H1 (cell line): Measurements from ENCODE around the gene ARHGAP15. TPM values are rescaled to one million over a fixed set of nuclear protein-coding genes. Genes with fewer than 3 reads are reported as not detected.

Experiments used
- CTCF ChIA-PET: fragments of 300-600 bp; sonication (Branson Sonifier 250); formaldehyde crosslinking; loops from one replicate; lab custom pipeline; 2021; ENCODE audit not compliant: partially characterized antibody; lab: Charles Lee
- POLR2A ChIA-PET: fragments of 300-600 bp; sonication (Branson Sonifier 250); formaldehyde crosslinking; loops from one replicate; lab custom pipeline; 2021; ENCODE audit warnings: inconsistent platforms; ENCODE audit not compliant: partially characterized antibody; lab: Charles Lee
- DNase-seq, 2 experiments: peaks; one replicate each; pipeline versions ENCODE4 v3.0.0 to v3.0.0-alpha.2; 2010 to 2022; ENCODE audit warnings: low spot score in 2 of 2, low read depth in 1 of 2, mixed read lengths in 1 of 2
- FAIRE-seq: peaks from 2 replicates; lab custom pipeline; 2011; peaks lifted over from hg19 to GRCh38; lab: Jason Lieb, UNC
- H2AFZ ChIP-seq: 2 replicates; pipeline ENCODE4 v1.8.1; 2012; ENCODE audit warnings: low read length, inconsistent platforms
- H2AK5ac ChIP-seq: 2 replicates; pipeline ENCODE4 v1.6.1; 2013; ENCODE audit warnings: low read depth, low read length
- H2BK120ac ChIP-seq: replicated peaks from 2 replicates; pipeline ENCODE3; 2013; ENCODE audit warnings: low read depth, low read length, inconsistent platforms
- H2BK12ac ChIP-seq: 2 replicates; pipeline ENCODE4 v1.6.1; 2013; ENCODE audit warnings: low read depth, low read length
- H2BK15ac ChIP-seq: 2 replicates; pipeline ENCODE4 v1.6.1; 2013; ENCODE audit warnings: low read length
- H2BK20ac ChIP-seq: 2 replicates; pipeline ENCODE4 v1.6.1; 2013; ENCODE audit warnings: low read length
- H2BK5ac ChIP-seq: 2 replicates; pipeline ENCODE4 v1.6.1; 2013; ENCODE audit warnings: low read depth, low read length
- H3K14ac ChIP-seq: 2 replicates; pipeline ENCODE4 v1.6.1; 2013; ENCODE audit warnings: inconsistent platforms; ENCODE audit not compliant: insufficient read length
- H3K18ac ChIP-seq: 2 replicates; pipeline ENCODE4 v1.6.1; 2013; ENCODE audit warnings: low read length; ENCODE audit errors: extremely low read depth
- H3K23ac ChIP-seq: 2 replicates; pipeline ENCODE4 v1.6.1; 2013; ENCODE audit warnings: inconsistent platforms; ENCODE audit not compliant: insufficient read length
- H3K23me2 ChIP-seq: 2 replicates; pipeline ENCODE4 v1.6.1; 2013; ENCODE audit warnings: low read depth, low read length
- H3K27ac ChIP-seq: 2 replicates; pipeline ENCODE4 v1.6.1; 2011; ENCODE audit warnings: low read depth, low read length, inconsistent platforms
- H3K27me3 ChIP-seq, 4 experiments: replicated peaks in 1 of 4; 1 replicate in 1 of 4; 2 replicates in 3 of 4; pipeline versions ENCODE4 v1.6.1 to v1.8.1; 2011 to 2013; ENCODE audit warnings: low read length in 3 of 4, mild to moderate bottlenecking in 3 of 4, inconsistent platforms in 2 of 4, mixed read lengths in 2 of 4, moderate library complexity in 1 of 4; ENCODE audit not compliant: control insufficient read depth in 3 of 4, insufficient read depth in 3 of 4; ENCODE audit errors: extremely low read depth in 1 of 4
- H3K36me3 ChIP-seq, 4 experiments: 2 replicates each; pipeline versions ENCODE4 v1.6.1 to v1.8.1; 2011 to 2013; ENCODE audit warnings: mild to moderate bottlenecking in 4 of 4, low read length in 3 of 4, moderate library complexity in 2 of 4, control low read depth in 1 of 4, inconsistent platforms in 1 of 4; ENCODE audit not compliant: insufficient read depth in 4 of 4, control insufficient read depth in 2 of 4
- H3K4ac ChIP-seq: replicated peaks from 2 replicates; pipeline ENCODE3; 2013; ENCODE audit warnings: low read length, low read depth, mixed read lengths, inconsistent platforms; ENCODE audit not compliant: insufficient read length
- H3K4me1 ChIP-seq, 4 experiments: replicated peaks in 1 of 4; 1 replicate in 1 of 4; 2 replicates in 3 of 4; pipeline versions ENCODE4 v1.6.1 to v1.8.1; 2011 to 2013; ENCODE audit warnings: low read length in 3 of 4, inconsistent platforms in 2 of 4, mixed read lengths in 1 of 4; ENCODE audit not compliant: insufficient read depth in 4 of 4, control insufficient read depth in 3 of 4
- H3K4me2 ChIP-seq, 2 experiments: 2 replicates each; pipeline versions ENCODE4 v1.6.1 to v1.8.1; 2011 to 2013; ENCODE audit warnings: low read depth in 2 of 2, low read length in 2 of 2, control low read depth in 1 of 2, inconsistent platforms in 1 of 2, mild to moderate bottlenecking in 1 of 2; ENCODE audit not compliant: insufficient read depth in 1 of 2
- H3K4me3 ChIP-seq, 4 experiments: fragments of 200-600, 300-600 bp in 1 of 4; sonication (generic), shearing (Covaris generic), sonication (Bioruptor Twin) in 1 of 4; 2 replicates each; pipeline versions ENCODE4 v1.5.1 to v1.8.1; 2011 to 2016; ENCODE audit warnings: low read length in 4 of 4, low read depth in 3 of 4, control low read depth in 2 of 4, inconsistent platforms in 2 of 4, mild to moderate bottlenecking in 2 of 4, mixed read lengths in 1 of 4, moderate library complexity in 1 of 4; ENCODE audit not compliant: insufficient read depth in 2 of 4; ENCODE audit errors: extremely low read depth in 1 of 4
- H3K56ac ChIP-seq: replicated peaks from 2 replicates; pipeline ENCODE3; 2013; ENCODE audit warnings: low read depth, mild to moderate bottlenecking, mixed read lengths, low read length, inconsistent platforms; ENCODE audit not compliant: insufficient read length
- H3K79me1 ChIP-seq: 2 replicates; pipeline ENCODE4 v1.6.1; 2013; ENCODE audit warnings: low read depth, low read length, control low read depth
- H3K79me2 ChIP-seq, 2 experiments: 2 replicates each; pipeline versions ENCODE4 v1.6.1 to v1.8.1; 2012 to 2013; ENCODE audit warnings: low read length in 2 of 2, mild to moderate bottlenecking in 2 of 2, inconsistent platforms in 1 of 2; ENCODE audit not compliant: insufficient read depth in 2 of 2, control insufficient read depth in 1 of 2
- H3K9ac ChIP-seq, 4 experiments: replicated peaks in 1 of 4; 1 replicate in 1 of 4; 2 replicates in 3 of 4; pipeline versions ENCODE4 v1.6.1 to v1.8.1; 2011 to 2013; ENCODE audit warnings: low read depth in 3 of 4, low read length in 3 of 4, control low read depth in 2 of 4, mild to moderate bottlenecking in 2 of 4, moderate library complexity in 2 of 4, inconsistent platforms in 1 of 4; ENCODE audit errors: extremely low read depth in 1 of 4
- H3K9me3 ChIP-seq, 2 experiments: 2 replicates each; pipeline versions ENCODE4 v1.6.1 to v1.8.1; 2012 to 2013; ENCODE audit warnings: mild to moderate bottlenecking in 2 of 2, moderate library complexity in 2 of 2, control low read depth in 1 of 2, inconsistent platforms in 1 of 2, low read depth in 1 of 2, low read length in 1 of 2, mixed read lengths in 1 of 2; ENCODE audit not compliant: insufficient read depth in 2 of 2
- H4K20me1 ChIP-seq, 2 experiments: replicated peaks in 1 of 2; 2 replicates each; pipeline versions ENCODE3 to v1.8.1; 2011 to 2013; ENCODE audit warnings: inconsistent platforms in 2 of 2, low read length in 2 of 2, mild to moderate bottlenecking in 1 of 2; ENCODE audit not compliant: insufficient read depth in 2 of 2, control insufficient read depth in 1 of 2
- H4K5ac ChIP-seq: 2 replicates; pipeline ENCODE4 v1.6.1; 2013; ENCODE audit warnings: low read length, low read depth, mixed read lengths, inconsistent platforms; ENCODE audit not compliant: insufficient read length
- H4K8ac ChIP-seq: 2 replicates; pipeline ENCODE4 v1.8.0; 2013; ENCODE audit warnings: mild to moderate bottlenecking, moderate library complexity, low read length, inconsistent platforms; ENCODE audit not compliant: insufficient read depth; ENCODE audit errors: extremely low read depth
- H4K91ac ChIP-seq: replicated peaks from 2 replicates; pipeline ENCODE3; 2013; ENCODE audit warnings: low read length, mixed read lengths, inconsistent platforms; ENCODE audit not compliant: insufficient read length
- ATF2 ChIP-seq: IDR thresholded peaks from 2 replicates; pipeline ENCODE4 v1.6.1; 2012; ENCODE audit warnings: low read length, inconsistent platforms
- BACH1 ChIP-seq: IDR thresholded peaks from 2 replicates; pipeline ENCODE4 v1.6.1; 2012; ENCODE audit warnings: low read length, improper control_type of control experiment
- CEBPB ChIP-seq: IDR thresholded peaks from 2 replicates; pipeline ENCODE4 v1.6.1; 2012; ENCODE audit warnings: low read depth, low read length
- CHD1 ChIP-seq: IDR thresholded peaks from 2 replicates; pipeline ENCODE4 v1.6.1; 2012; ENCODE audit warnings: low read depth, low read length, improper control_type of control experiment
- CHD2 ChIP-seq: IDR thresholded peaks from 2 replicates; pipeline ENCODE4 v1.6.1; 2012; ENCODE audit warnings: low read length, improper control_type of control experiment
- FOSL1 ChIP-seq: IDR thresholded peaks from 2 replicates; pipeline ENCODE4 v1.6.1; 2011; ENCODE audit warnings: mild to moderate bottlenecking, low read depth, low read length, moderate library complexity; ENCODE audit not compliant: insufficient read depth
- GABPA ChIP-seq: IDR thresholded peaks from 2 replicates; pipeline ENCODE4 v1.6.1; 2011; ENCODE audit warnings: mild to moderate bottlenecking, low read length, moderate library complexity, borderline replicate concordance; ENCODE audit not compliant: insufficient read depth
- NRF1 ChIP-seq: IDR thresholded peaks from 2 replicates; pipeline ENCODE4 v1.6.1; 2011; ENCODE audit warnings: mild to moderate bottlenecking, low read depth, low read length, improper control_type of control experiment
- SP2 ChIP-seq: IDR thresholded peaks from 2 replicates; pipeline ENCODE4 v1.6.1; 2012; ENCODE audit warnings: mild to moderate bottlenecking, low read length, inconsistent platforms
- SP4 ChIP-seq: IDR thresholded peaks from 2 replicates; pipeline ENCODE4 v1.6.1; 2012; ENCODE audit warnings: low read length, inconsistent platforms
- TBP ChIP-seq: IDR thresholded peaks from 2 replicates; pipeline ENCODE4 v1.6.1; 2011; ENCODE audit warnings: low read depth, low read length, improper control_type of control experiment
- polyA plus RNA-seq, 7 experiments: library from polyadenylated mRNA; depleted of rRNA in 3 of 7; stranded (reverse) in 5 of 7; unstranded in 2 of 7; fragments of >200 nt in 5 of 7; fragments of 200-250 nt in 2 of 7; gene quantifications; 1 replicate in 5 of 7; 2 replicates in 1 of 7; 4 replicates in 1 of 7; pipeline versions ENCODE4 v1.2.1 to v1.2.3, GENCODE V29; 2011 to 2013; ENCODE audit warnings: missing spikeins in 2 of 7, mixed read lengths in 2 of 7
- total RNA-seq: library from RNA; stranded (reverse); fragmentation: NEBNext Ultra II Directional; extraction: Animal tissue kit (Norgen Biotek cat#: 25700); gene quantifications from 2 replicates; pipeline ENCODE4 v1.2.1, GENCODE V29; 2021
- TF ChIP-seq, protein P1 (sequence below): IDR thresholded peaks from 2 replicates; pipeline ENCODE4 v1.6.1; 2012; ENCODE audit warnings: inconsistent platforms
- TF ChIP-seq, protein P2 (sequence below): IDR thresholded peaks from 2 replicates; pipeline ENCODE4 v1.6.1; 2011; ENCODE audit warnings: low read depth, mild to moderate bottlenecking, low read length; ENCODE audit not compliant: insufficient read depth

ARHGAP15 gene
- total and polyA plus RNA-seq, 2 of the 8 experiments (the other 6 are each of a cell fraction or from before 2014, with no cell fraction given): not detected

GRCh38 chr2:143433840-143434239 lies 304.6 kb downstream of the ARHGAP15 start:
- Histone ChIP-seq H2BK20ac (no peak overlapping the region), H3K14ac (no peak overlapping the region), H3K4ac (no peak overlapping the region), H3K18ac (no peak overlapping the region), H3K4me1 (no peaks in the 10 kb centered on the region), H3K79me1 (no peaks in the 10 kb centered on the region), H3K9ac (no peak overlapping the region), H3K4me3 (no peak overlapping the region), H3K23me2 (no peaks in the 10 kb centered on the region), H3K27ac (no peak overlapping the region), H3K23ac (no peak overlapping the region), H4K20me1 (no peaks in the 10 kb centered on the region), H2AK5ac (no peak overlapping the region), H2BK120ac (no peak overlapping the region), H3K27me3 (no peaks in the 10 kb centered on the region), H3K4me2 (no peak overlapping the region), H2BK12ac (no peak overlapping the region), H3K56ac (no peak overlapping the region), H2BK15ac (no peak overlapping the region), H3K36me3 (no peaks in the 10 kb centered on the region), H2BK5ac (no peak overlapping the region), H4K5ac (no peak overlapping the region), H3K79me2 (no peaks in the 10 kb centered on the region), H2AFZ (no peak overlapping the region), H4K8ac (no peak overlapping the region), H3K9me3 (no peaks in the 10 kb centered on the region), H4K91ac (no peak overlapping the region)
- no peak for FAIRE-seq
- CTCF ChIA-PET: interaction anchor here (0.6 kb wide), 1 partner anchor 51 kb away, joined by 3 read pairs; no protein-coding TSS in a partner anchor
- DNase-seq: no peak
- POLR2A ChIA-PET: no interaction called here
- TF ChIP-seq, protein P1, sequence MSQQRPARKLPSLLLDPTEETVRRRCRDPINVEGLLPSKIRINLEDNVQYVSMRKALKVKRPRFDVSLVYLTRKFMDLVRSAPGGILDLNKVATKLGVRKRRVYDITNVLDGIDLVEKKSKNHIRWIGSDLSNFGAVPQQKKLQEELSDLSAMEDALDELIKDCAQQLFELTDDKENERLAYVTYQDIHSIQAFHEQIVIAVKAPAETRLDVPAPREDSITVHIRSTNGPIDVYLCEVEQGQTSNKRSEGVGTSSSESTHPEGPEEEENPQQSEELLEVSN: no peak
- TF ChIP-seq CEBPB (no peak), CHD1 (no peak), TBP (no peak), NRF1 (no peak), SP4 (no peak), FOSL1 (no peak), ATF2 (no peak), GABPA (no peak), CHD2 (no peak), BACH1 (no peak), SP2 (no peak)
- TF ChIP-seq, protein P2, sequence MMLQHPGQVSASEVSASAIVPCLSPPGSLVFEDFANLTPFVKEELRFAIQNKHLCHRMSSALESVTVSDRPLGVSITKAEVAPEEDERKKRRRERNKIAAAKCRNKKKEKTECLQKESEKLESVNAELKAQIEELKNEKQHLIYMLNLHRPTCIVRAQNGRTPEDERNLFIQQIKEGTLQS: no peak
